Astrocyte of the spinal cord (primary cell): ENCODE measurements around the gene PBRM1.

Source experiments
- DNase-seq: peaks from one replicate; pipeline ENCODE4 v3.0.0; 2011; ENCODE audit warnings: low read depth, low spot score
- H3K4me3 ChIP-seq: 2 replicates; pipeline ENCODE4 v1.5.1; 2011; ENCODE audit warnings: low read depth, mild to moderate bottlenecking, low read length, moderate library complexity
- in situ Hi-C: cut with HindIII; loops from 2 replicates; pipeline ENCODE4 v1.10.0; 2017; ENCODE audit warnings: low sequenced_read_pairs
- TF ChIP-seq, protein P1 (sequence below): IDR thresholded peaks from 2 replicates; pipeline ENCODE4 v1.5.1; 2012; ENCODE audit warnings: low read depth, mild to moderate bottlenecking, low read length, inconsistent platforms

Gene PBRM1

GRCh38 chr3:52517796-52518722 lies 167.7 kb downstream of the PBRM1 start:
- no peak overlapping the region for H3K4me3 ChIP-seq
- TF ChIP-seq, protein P1, sequence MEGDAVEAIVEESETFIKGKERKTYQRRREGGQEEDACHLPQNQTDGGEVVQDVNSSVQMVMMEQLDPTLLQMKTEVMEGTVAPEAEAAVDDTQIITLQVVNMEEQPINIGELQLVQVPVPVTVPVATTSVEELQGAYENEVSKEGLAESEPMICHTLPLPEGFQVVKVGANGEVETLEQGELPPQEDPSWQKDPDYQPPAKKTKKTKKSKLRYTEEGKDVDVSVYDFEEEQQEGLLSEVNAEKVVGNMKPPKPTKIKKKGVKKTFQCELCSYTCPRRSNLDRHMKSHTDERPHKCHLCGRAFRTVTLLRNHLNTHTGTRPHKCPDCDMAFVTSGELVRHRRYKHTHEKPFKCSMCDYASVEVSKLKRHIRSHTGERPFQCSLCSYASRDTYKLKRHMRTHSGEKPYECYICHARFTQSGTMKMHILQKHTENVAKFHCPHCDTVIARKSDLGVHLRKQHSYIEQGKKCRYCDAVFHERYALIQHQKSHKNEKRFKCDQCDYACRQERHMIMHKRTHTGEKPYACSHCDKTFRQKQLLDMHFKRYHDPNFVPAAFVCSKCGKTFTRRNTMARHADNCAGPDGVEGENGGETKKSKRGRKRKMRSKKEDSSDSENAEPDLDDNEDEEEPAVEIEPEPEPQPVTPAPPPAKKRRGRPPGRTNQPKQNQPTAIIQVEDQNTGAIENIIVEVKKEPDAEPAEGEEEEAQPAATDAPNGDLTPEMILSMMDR = no peak
- DNase-seq = no peak
- in situ Hi-C loops = no loop called here

- H3K4me3 ChIP-seq = no peak overlapping the region
- in situ Hi-C loops = no loop called here
- TF ChIP-seq, protein P1 = no peak
- no peak for DNase-seq
Observed at GRCh38 chr3:52516509-52517195, 169.1 kb downstream of the PBRM1 start.

GRCh38 chr3:52515192-52515591 lies 170.5 kb downstream of the PBRM1 start:
- in situ Hi-C loops = no loop called here
- no peak overlapping the region for H3K4me3 ChIP-seq
- no peak for DNase-seq
- TF ChIP-seq, protein P1 = no peak

DNA sequence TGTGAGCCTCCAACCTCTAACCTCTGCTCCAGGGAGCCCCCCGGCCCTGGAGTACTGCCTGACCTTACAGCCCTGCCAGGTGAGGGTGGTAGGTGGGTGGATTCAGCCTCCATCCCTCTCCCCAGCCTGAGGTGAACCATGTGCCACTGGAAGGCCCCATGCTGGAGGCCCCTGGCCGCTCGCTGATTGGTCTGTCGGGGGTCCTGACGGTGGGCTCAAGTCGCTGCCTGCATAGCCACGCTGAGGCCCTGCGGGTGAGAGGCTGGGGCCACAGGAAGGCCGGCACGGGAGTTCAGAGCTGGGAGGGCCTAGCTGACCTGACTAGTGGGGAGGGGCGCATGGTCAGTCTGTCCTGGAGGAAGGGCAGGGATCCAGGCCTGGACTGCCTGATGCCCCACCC lies 171.1 kb downstream of the PBRM1 start:
- H3K4me3 ChIP-seq = no peak overlapping the region
- DNase-seq = no peak
- in situ Hi-C loops = no loop called here
- TF ChIP-seq, protein P1 = no peak

DNA sequence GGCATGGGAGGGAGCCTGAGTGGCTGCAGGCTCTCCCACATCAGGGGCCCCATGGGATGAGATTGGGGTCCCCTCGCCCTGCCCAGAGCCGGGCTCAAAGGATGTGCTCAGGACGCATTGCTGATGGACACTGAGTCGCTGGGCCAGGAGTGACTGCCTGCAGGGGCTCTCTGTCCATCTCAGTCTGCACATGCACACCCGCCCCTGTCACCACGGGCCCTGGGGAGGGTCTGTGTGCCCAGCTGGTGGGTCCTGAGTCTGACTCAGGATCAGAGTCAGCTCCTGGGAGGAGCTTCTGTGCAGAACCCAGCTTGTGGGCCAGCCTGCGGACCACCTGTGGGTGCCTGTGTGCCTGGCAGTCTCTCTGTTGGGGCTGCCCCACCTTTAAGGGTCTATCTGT lies 172.4 kb downstream of the PBRM1 start:
- no peak for DNase-seq
- in situ Hi-C loops = no loop called here
- H3K4me3 ChIP-seq = no peak overlapping the region
- TF ChIP-seq, protein P1 = no peak

- DNase-seq = no peak
- in situ Hi-C loops = no loop called here
- H3K4me3 ChIP-seq = no peak overlapping the region
- TF ChIP-seq, protein P1 = no peak
Observed at GRCh38 chr3:52512727-52513126, 173.0 kb downstream of the PBRM1 start.
